Tibial artery (tissue), 4 donors: Measurements from ENCODE around the gene ARRB1.
A peak's percentile ranks its signal among the peaks of the same experiment; 100 is the strongest.

Source experiments
- DNase-seq, 2 donors: peaks; one replicate each; pipeline ENCODE4 v3.0.0-alpha.2; 2019
- H3K27ac ChIP-seq, 2 donors: fragments of 200-600 bp; sonication (generic) in 1 of 2; 1 replicate in 1 of 2; 2 replicates in 1 of 2; pipeline ENCODE4 v1.5.1; 2018 to 2019; ENCODE audit warnings: mild to moderate bottlenecking in 1 of 2
- H3K27me3 ChIP-seq, 2 donors: fragments of 200-600 bp; sonication (generic) in 1 of 2; one replicate each; pipeline versions ENCODE4 v1.5.1 to v1.6.0; 2016 to 2019
- H3K36me3 ChIP-seq, 3 donors: fragments of 200-600 bp; sonication (generic) in 2 of 3; one replicate each; pipeline ENCODE4 v1.5.1; 2016 to 2019; ENCODE audit warnings: mild to moderate bottlenecking in 2 of 3
- H3K4me1 ChIP-seq, 4 donors: fragments of 200-600 bp; sonication (generic) in 2 of 4; 1 replicate in 3 of 4; 2 replicates in 1 of 4; pipeline ENCODE4 v1.5.1; 2016 to 2019
- H3K4me3 ChIP-seq, 2 donors: fragments of 200-600 bp; sonication (generic) in 1 of 2; 1 replicate in 1 of 2; 2 replicates in 1 of 2; pipeline ENCODE4 v1.5.1; 2018 to 2019; ENCODE audit warnings: mild to moderate bottlenecking in 2 of 2
- H3K9me3 ChIP-seq, 3 donors: fragments of 200-600 bp; sonication (generic) in 1 of 3; one replicate each; pipeline ENCODE4 v1.5.1; 2016 to 2019
- CTCF ChIP-seq, 2 experiments: fragments of 200-600 bp in 1 of 2; fragments of 450-650 bp in 1 of 2; IDR thresholded peaks; one replicate each; pipeline ENCODE4 v1.5.1; 2017 to 2019; ENCODE audit warnings: antibody characterized with exemption in 2 of 2, mild to moderate bottlenecking in 1 of 2, moderate library complexity in 1 of 2
- intact Hi-C: fragments of 100-400 bp; cut with DNase I; formaldehyde crosslinking; loops from one replicate; pipeline ENCODE4 v1.15.0; 2023; ENCODE audit warnings: low total_unique reads

ARRB1 gene

GRCh38 chr11:75311858-75312288 lies 39.6 kb downstream of the ARRB1 start:
- H3K4me3 ChIP-seq: peak overlapping the region; percentile 46 to 56
- intact Hi-C loops: no loop called here
- H3K36me3 ChIP-seq: no peaks in the 10 kb centered on the region
- no peaks in the 10 kb centered on the region for H3K27me3 ChIP-seq
- H3K27ac ChIP-seq: peak overlapping the region; percentile 84 to 86
- TF ChIP-seq CTCF (IDR thresholded peaks at IDR 0.05): peak in 1 of 2 experiments; percentile 14
- DNase-seq: peak; percentile 89
- H3K9me3 ChIP-seq: no peaks in the 10 kb centered on the region
- H3K4me1 ChIP-seq: peaks cover 0 to 24% (median 22%) of the 10 kb centered on the region in 4 donors

GRCh38 chr11:75308986-75309385 lies 42.5 kb downstream of the ARRB1 start:
- no peak for DNase-seq
- no peaks in the 10 kb centered on the region for H3K27me3 ChIP-seq
- H3K9me3 ChIP-seq: no peaks in the 10 kb centered on the region
- no peak for TF ChIP-seq CTCF (IDR thresholded peaks at IDR 0.05)
- H3K36me3 ChIP-seq: no peaks in the 10 kb centered on the region
- peaks cover 0 to 21% (median 21%) of the 10 kb centered on the region in 4 donors for H3K4me1 ChIP-seq
- intact Hi-C loops: no loop called here
- H3K27ac ChIP-seq: no peak overlapping the region
- no peak overlapping the region for H3K4me3 ChIP-seq

DNA sequence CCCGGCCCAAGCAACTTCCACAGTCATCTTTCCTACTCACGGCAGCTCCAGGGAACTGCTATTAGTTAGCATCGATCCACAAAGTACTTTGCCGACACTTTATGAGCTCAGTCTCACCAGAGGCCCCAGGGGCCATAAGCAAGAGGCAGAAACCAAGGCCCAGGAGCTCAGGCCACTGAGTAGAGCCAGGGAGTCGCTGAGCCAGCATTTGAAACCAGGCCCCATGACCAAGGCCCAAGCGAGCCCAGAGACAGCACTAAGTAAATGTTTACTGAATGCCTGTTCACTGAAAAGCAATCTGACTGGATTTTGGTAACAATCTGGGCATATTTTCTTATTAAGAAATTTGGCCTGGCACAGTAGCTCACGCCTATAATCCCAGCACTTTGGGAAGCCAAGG lies 43.3 kb downstream of the ARRB1 start:
- intact Hi-C loops: no loop called here
- peaks cover 0 to 20% (median 16%) of the 10 kb centered on the region in 4 donors for H3K4me1 ChIP-seq
- no peak overlapping the region for H3K4me3 ChIP-seq
- H3K27ac ChIP-seq: no peak overlapping the region
- no peak for TF ChIP-seq CTCF (IDR thresholded peaks at IDR 0.05)
- H3K9me3 ChIP-seq: no peaks in the 10 kb centered on the region
- no peaks in the 10 kb centered on the region for H3K27me3 ChIP-seq
- H3K36me3 ChIP-seq: no peaks in the 10 kb centered on the region
- peak; percentile 74 to 79 for DNase-seq

DNA sequence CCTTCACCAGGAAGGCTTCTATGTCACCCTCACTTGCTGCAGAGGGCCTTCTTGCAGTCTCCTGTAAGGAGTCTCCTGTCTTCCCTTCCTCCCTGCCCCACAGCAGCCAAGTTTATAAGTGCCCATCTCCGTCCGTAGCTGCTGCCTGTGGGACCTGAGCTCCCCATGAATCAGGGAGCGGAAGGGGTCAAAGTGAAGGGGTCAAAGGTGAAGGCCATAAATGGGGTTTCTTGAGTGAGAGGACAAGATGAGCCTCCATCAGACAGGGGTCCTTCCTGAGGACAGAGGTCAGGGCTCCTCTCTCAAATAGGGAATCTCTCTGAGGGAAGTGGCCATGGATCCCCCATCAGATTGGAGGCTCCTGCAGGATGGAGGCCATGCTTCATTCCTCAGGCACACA lies 44.4 kb downstream of the ARRB1 start:
- H3K27me3 ChIP-seq: no peaks in the 10 kb centered on the region
- no peaks in the 10 kb centered on the region for H3K36me3 ChIP-seq
- intact Hi-C loops: no loop called here
- no peak overlapping the region for H3K27ac ChIP-seq
- no peak for DNase-seq
- no peak for TF ChIP-seq CTCF (IDR thresholded peaks at IDR 0.05)
- peaks cover 0 to 14% (median 11%) of the 10 kb centered on the region in 4 donors for H3K4me1 ChIP-seq
- no peak overlapping the region for H3K4me3 ChIP-seq
- H3K9me3 ChIP-seq: no peaks in the 10 kb centered on the region

DNA sequence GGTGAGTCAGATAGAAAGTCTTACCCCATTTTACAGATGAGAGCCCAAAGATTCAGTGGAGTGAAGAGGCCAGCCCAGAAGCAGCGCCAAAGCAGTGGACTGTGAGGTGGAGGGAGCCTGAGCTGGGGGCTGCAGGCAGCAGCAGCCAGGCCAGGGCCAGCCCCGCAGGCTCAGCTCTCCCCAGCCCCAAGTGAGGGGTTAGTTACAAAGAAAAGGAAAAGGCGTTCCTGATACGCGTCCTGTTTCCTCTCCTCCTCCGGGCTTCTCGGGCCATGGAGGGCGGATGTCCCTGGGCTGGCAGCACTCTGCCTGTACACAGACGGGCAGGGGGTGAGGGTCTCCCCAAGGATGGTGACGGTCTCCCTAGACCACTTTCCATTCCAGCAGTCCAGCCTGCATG lies 44.9 kb downstream of the ARRB1 start:
- TF ChIP-seq CTCF (IDR thresholded peaks at IDR 0.05): no peak
- no peaks in the 10 kb centered on the region for H3K9me3 ChIP-seq
- DNase-seq: no peak
- H3K27ac ChIP-seq: no peak overlapping the region
- H3K4me3 ChIP-seq: no peak overlapping the region
- no peaks in the 10 kb centered on the region for H3K27me3 ChIP-seq
- intact Hi-C loops: no loop called here
- peaks cover 0 to 9% (median 7%) of the 10 kb centered on the region in 4 donors for H3K4me1 ChIP-seq
- H3K36me3 ChIP-seq: no peaks in the 10 kb centered on the region

DNA sequence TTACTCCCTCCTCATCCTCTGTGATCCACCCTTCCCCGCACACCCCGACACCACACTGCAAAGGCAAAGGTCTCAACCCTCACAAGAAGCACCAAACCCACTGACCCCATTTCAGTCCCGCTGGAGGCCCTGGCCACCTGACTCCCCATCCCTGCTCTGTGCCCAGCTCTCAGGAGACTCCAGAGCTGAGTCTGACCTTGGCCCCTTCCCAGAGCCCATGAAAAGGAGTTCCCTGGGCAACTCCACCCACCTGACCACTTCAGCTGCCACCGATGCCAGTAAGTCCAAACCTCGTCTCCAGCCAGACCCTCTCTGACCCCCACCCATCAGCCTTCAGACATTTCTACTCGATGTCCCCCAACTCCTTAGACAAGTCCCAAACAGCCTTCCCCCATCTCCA lies 45.5 kb downstream of the ARRB1 start:
- no peak overlapping the region for H3K27ac ChIP-seq
- intact Hi-C loops: no loop called here

More for the DNA sequence above, 45.5 kb downstream of the ARRB1 start:
- DNase-seq: no peak
- no peaks in the 10 kb centered on the region for H3K27me3 ChIP-seq
- no peak for TF ChIP-seq CTCF (IDR thresholded peaks at IDR 0.05)
- H3K4me3 ChIP-seq: no peak overlapping the region
- H3K36me3 ChIP-seq: no peaks in the 10 kb centered on the region
- H3K4me1 ChIP-seq: peaks cover 0 to 6% (median 3%) of the 10 kb centered on the region in 4 donors
- no peaks in the 10 kb centered on the region for H3K9me3 ChIP-seq
